GM18526 (cell line): ENCODE measurements around the gene MLKL.

Experiments
- POLR2A ChIP-seq: IDR thresholded peaks from 3 replicates; pipeline ENCODE4 v1.6.1; 2011; ENCODE audit not compliant: insufficient read length; ENCODE audit errors: extremely low read depth

MLKL gene

DNA sequence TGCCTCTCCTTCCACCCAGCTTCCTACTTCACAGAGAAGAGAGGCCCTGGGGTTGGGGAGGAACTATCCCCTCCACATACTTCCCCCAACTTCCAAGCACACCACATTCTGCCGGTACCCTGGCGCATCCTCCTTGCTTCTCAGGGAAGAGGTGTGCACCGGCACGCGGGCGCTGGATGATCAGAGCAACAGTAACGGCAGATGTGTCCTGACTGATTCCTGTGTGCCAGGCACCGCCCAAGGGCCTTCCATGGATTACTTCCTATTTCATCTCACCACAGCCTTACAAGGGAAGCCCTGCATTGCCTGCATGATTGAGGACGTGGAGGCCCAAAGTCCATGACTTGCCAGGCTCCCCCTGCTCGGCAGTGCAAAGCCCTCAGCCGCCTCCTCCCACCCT is 21.1 kb upstream of the MLKL start:
- TF ChIP-seq POLR2A = no peak

DNA sequence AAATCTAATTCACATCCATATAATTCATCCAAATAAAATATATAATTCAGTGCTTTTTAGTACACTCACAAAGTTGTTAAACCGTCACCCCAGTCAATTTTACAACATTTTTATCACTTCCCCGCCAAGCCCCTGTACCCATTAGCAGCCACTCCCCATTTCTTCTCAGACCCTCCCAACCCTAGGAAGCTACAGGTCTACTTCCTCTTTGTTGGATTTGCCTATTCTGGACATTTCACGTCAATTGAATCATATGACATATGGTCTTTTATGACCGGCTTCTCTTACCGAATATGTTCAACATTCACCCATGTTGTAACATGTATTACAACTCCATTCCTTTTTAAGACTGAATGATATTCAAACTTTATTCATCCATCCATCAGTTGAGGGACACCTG is 19.9 kb upstream of the MLKL start:
- no peak for TF ChIP-seq POLR2A

DNA sequence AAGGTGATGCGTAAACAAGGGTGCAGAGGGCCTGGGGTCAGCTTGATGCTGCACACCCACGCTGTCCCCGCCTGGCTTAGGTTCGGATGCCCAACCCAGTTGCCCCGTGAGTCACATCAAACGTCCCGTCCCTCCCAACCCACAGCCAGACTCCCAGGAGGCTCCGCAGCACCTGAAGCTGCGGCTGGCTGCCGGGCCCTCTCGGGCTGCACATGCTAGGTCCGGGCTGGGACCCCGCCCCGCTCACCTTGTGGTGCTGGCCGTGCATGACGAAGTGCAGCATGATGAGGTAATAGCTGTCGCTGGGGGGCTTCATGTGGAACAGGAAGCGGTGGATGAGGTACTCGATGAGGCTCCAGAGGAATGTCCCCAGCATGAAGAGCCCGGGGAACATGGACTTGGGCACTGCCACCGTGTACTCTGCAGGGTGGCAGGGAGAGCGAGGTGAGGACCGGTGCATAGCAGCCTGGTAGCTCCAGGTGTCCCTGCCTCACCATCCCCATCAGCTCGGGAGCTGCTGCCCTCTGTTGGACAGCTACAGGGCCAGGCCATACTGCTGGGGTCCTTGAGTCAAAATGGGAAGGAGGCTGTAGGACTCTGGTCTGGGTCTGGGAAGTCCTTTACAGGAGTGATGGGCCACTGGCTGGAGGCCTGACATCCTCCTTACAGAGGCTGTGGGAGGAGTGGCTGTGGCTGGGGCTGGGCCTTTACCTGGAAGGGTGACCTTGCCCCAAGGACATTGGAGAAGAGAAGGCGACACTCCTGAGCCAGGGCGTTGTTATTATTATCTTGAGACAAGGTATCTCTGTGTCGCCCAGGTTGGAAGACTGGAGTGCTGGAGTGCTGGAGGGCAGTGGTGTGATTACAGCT is 18.3 kb upstream of the MLKL start:
- no peak for TF ChIP-seq POLR2A

- TF ChIP-seq POLR2A = no peak
Observed at GRCh38 chr16:74718140-74718539, 17.5 kb upstream of the MLKL start.

GRCh38 chr16:74717367-74717766 is 16.7 kb upstream of the MLKL start:
- TF ChIP-seq POLR2A = no peak

GRCh38 chr16:74716355-74716754 is 15.7 kb upstream of the MLKL start:
- TF ChIP-seq POLR2A = no peak

DNA sequence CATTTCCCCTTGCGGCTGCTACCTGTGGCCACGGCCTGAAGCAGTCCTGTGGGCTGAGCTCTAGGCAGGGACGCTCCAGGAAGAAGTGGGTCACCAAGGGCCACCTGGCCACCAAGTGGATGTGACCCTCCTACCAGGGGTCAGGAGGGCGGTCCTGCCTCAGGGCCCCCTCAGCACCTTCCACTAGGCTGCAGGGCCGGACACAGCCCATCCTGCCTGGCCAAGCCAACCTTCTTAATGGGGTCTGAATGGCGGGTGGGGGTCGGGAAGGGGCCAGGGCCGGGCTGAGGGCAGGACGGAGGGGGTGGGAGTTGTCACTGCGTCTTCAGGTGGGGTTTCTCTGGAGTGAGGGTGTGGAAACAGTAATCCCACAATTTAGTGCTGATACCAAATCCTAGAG is 13.2 kb upstream of the MLKL start:
- TF ChIP-seq POLR2A = no peak

DNA sequence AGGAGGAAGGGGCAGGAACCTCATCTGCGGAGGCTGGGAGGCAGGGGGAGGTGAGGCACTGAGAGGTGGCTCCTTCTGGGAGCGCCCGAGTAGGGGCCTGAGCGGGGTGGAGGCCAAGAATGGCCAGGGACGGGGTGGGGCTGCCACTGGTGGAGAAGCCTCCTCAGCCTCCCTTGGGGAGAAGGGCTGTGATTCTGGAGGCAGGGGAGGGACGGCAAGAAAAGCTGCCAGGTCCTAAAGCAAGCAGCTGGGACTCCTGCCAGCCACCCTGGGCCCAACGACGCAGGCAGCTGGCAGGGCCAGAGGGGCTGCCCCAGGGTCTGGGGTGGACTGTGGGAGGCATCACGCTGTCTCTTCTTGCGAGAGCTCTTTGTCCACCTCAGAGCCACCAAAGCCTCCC is 12.7 kb upstream of the MLKL start:
- no peak for TF ChIP-seq POLR2A

DNA sequence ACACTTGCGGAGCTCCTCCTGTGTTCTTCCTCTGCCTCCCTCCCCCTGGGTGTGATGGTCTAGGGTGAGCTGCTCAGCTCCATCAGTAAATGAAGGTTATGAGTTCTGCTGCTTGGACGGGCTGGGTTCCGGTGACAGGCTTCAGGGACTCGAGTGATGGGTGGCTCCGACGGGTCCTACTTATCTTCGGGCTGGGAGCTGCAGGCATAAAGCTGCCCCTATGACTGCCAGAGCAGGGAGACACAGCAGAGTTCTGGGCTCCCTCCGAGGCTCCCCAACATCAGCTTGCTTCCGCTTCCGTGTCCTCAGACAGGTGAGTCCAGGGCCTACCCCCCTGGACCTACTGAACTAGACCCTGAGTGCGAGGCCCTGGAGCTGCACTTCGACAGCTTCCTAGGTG is 11.3 kb upstream of the MLKL start:
- no peak for TF ChIP-seq POLR2A

DNA sequence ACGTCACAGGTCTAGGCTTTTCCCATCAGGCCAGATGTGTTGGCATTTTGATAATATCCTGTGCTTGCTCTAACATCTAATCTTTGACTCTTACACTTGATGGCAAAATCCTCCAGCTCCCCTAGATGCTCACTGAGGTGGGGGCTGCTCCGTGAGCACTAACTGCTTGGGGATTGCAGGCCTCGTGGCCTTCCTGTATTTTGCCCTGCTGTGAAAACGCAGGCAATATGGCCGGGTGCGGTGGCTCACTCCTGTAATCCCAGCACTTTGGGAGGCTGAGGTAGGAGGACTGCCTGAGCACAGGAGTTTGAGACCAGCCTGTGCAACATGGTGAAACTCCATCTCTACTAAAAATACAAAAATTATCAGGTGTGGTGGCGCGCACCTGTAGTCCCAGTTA is 9.7 kb upstream of the MLKL start:
- no peak for TF ChIP-seq POLR2A

- no peak for TF ChIP-seq POLR2A
Observed at GRCh38 chr16:74709441-74709877, 8.8 kb upstream of the MLKL start.

- no peak for TF ChIP-seq POLR2A
Observed at GRCh38 chr16:74700116-74700437, 585 bp downstream of the MLKL start.

DNA sequence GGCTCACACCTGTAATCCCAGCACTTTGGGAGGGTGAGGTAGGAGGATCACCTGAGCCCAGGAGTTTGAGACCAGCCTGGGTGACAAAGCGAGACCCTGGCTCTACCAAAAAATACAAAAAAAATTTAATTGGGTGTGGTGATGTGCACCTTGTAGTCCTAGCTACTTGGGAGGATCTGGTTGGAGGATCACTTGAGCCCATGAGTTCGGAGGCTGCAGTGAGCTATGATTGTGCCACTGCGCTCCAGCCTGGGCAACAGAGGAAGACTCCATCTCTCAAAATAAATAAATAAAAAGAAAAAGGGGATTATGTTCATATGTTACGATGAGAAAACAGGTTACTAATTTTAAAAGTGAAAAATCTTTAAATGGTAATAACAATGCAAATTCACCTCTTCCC is 996 bp downstream of the MLKL start:
- no peak for TF ChIP-seq POLR2A

GRCh38 chr16:74698222-74698621 is 2.4 kb downstream of the MLKL start:
- no peak for TF ChIP-seq POLR2A

DNA sequence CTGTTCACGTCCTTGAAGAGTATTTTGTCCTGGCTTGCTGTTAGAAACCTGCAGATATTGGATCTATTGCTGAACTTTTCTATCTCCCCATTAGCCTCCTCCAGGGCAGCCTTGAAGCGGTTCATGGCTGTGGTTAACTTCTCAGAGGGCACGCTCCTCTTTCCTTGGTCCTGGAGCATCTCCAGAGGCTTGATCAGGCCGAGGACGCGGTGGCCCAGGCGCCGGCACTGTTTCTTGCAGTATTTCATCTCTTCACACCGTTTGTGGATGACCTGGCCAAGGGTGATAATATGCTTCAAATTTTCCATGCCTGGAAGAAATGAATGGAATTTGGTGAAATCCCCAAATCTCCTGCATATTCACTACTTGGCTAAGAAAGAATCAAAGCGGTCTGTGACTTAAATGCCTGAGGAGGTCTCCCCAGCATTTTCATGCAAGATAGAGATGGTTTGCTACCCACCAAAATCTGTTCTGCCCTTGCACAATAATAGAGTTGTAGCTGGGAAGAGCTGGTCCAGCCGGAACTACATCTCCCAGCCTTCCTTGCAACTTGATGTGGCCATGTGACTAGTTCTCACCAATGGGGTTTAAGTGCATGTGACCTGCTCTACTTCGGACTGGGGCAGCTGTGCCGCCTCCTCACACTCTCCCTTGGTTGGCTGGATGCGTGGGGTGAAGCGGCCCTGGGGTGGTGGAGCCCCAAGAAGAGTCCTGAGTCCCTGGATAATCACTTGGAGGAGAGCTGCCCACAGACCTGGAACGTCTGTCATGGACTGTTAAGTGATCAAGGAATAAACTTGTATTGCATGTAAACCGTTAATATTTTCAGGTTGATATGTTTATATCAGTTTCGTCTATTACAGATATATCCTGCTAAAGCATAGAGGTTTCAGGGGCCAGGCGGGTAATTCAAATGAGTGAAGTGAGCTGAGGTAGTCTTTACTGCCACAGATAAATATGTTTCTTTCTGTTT is 4.9 kb downstream of the MLKL start:
- peak; percentile 37 for TF ChIP-seq POLR2A

- TF ChIP-seq POLR2A = no peak
Observed at GRCh38 chr16:74691093-74691855, 9.4 kb downstream of the MLKL start.

GRCh38 chr16:74682556-74682955 is 18.1 kb downstream of the MLKL start:
- TF ChIP-seq POLR2A = no peak
